H9 (cell line): ENCODE measurements around the gene DCAF7. TPM values are rescaled to one million over a fixed set of nuclear protein-coding genes. Genes with fewer than 3 reads are reported as not detected.

Experiments used
- DNase-seq: peaks from one replicate; pipeline ENCODE4 v3.0.0-alpha.2; 2017
- H2AFZ ChIP-seq: one replicate; pipeline ENCODE4 v1.6.1; 2013; ENCODE audit warnings: mild to moderate bottlenecking, low read length, control low read depth, moderate library complexity
- H2AK5ac ChIP-seq: 2 replicates; pipeline ENCODE4 v1.6.1; 2013; ENCODE audit warnings: low read length, control low read depth, mixed read lengths; ENCODE audit not compliant: insufficient read length
- H2BK120ac ChIP-seq: one replicate; pipeline ENCODE4 v1.6.1; 2013; ENCODE audit warnings: low read depth, mild to moderate bottlenecking, low read length, control low read depth, inconsistent platforms; ENCODE audit not compliant: poor library complexity, severe bottlenecking
- H2BK12ac ChIP-seq: 2 replicates; pipeline ENCODE4 v1.6.1; 2013; ENCODE audit warnings: low read length, control low read depth, mixed read lengths, low read depth; ENCODE audit not compliant: insufficient read length
- H2BK15ac ChIP-seq: 2 replicates; pipeline ENCODE4 v1.6.1; 2013; ENCODE audit warnings: low read depth, low read length, control low read depth
- H2BK20ac ChIP-seq: one replicate; pipeline ENCODE4 v1.6.1; 2013; ENCODE audit warnings: low read depth, mild to moderate bottlenecking, low read length, control low read depth, inconsistent platforms; ENCODE audit not compliant: poor library complexity, severe bottlenecking
- H2BK5ac ChIP-seq: 2 replicates; pipeline ENCODE4 v1.6.1; 2013; ENCODE audit warnings: low read length, control low read depth, mixed read lengths; ENCODE audit not compliant: insufficient read length
- H3K14ac ChIP-seq: 2 replicates; pipeline ENCODE4 v1.6.1; 2013; ENCODE audit warnings: low read length, control low read depth; ENCODE audit not compliant: insufficient read depth
- H3K18ac ChIP-seq: 2 replicates; pipeline ENCODE4 v1.6.1; 2013; ENCODE audit warnings: low read depth, mild to moderate bottlenecking, mixed read lengths, low read length, control low read depth; ENCODE audit not compliant: insufficient read length
- H3K23ac ChIP-seq: 2 replicates; pipeline ENCODE4 v1.6.1; 2013; ENCODE audit warnings: low read length, control low read depth, mixed read lengths, low read depth; ENCODE audit not compliant: insufficient read length
- H3K23me2 ChIP-seq: 2 replicates; pipeline ENCODE4 v1.6.1; 2013; ENCODE audit warnings: low read depth, mild to moderate bottlenecking, mixed read lengths, low read length, control low read depth; ENCODE audit not compliant: insufficient read length, poor library complexity, severe bottlenecking
- H3K27ac ChIP-seq: 2 replicates; pipeline ENCODE4 v1.5.1; 2013; ENCODE audit warnings: low read length, control low read depth, mixed read lengths, low read depth; ENCODE audit not compliant: insufficient read length
- H3K27me3 ChIP-seq: 2 replicates; pipeline ENCODE4 v1.6.1; 2013; ENCODE audit warnings: low read length, control low read depth, inconsistent platforms; ENCODE audit not compliant: insufficient read depth
- H3K4ac ChIP-seq: 2 replicates; pipeline ENCODE4 v1.6.1; 2013; ENCODE audit warnings: low read depth, mild to moderate bottlenecking, control low read depth, inconsistent platforms, low read length, moderate library complexity
- H3K4me1 ChIP-seq: 2 replicates; pipeline ENCODE4 v1.6.1; 2013; ENCODE audit warnings: low read length, control low read depth, inconsistent platforms; ENCODE audit not compliant: insufficient read depth
- H3K4me2 ChIP-seq: 2 replicates; pipeline ENCODE4 v1.6.1; 2013; ENCODE audit warnings: low read length, control low read depth, mixed read lengths; ENCODE audit not compliant: insufficient read length, insufficient read depth
- H3K56ac ChIP-seq: 2 replicates; pipeline ENCODE4 v1.6.1; 2013; ENCODE audit warnings: low read depth, mild to moderate bottlenecking, mixed read lengths, low read length, control low read depth; ENCODE audit not compliant: insufficient read length
- H3K79me1 ChIP-seq: 2 replicates; pipeline ENCODE4 v1.6.1; 2013; ENCODE audit warnings: low read depth, mild to moderate bottlenecking, moderate library complexity, low read length, control low read depth, inconsistent platforms; ENCODE audit not compliant: insufficient read depth, poor library complexity, severe bottlenecking
- H3K79me2 ChIP-seq: 2 replicates; pipeline ENCODE4 v1.6.1; 2013; ENCODE audit warnings: low read length, control low read depth, inconsistent platforms; ENCODE audit not compliant: insufficient read depth
- H3K9ac ChIP-seq: 2 replicates; pipeline ENCODE4 v1.6.1; 2013; ENCODE audit warnings: low read length, control low read depth, mixed read lengths; ENCODE audit not compliant: insufficient read length; ENCODE audit errors: extremely low read depth
- H3K9me3 ChIP-seq: one replicate; pipeline ENCODE4 v1.6.1; 2013; ENCODE audit warnings: low read depth, low read length, inconsistent platforms; ENCODE audit not compliant: control insufficient read depth
- H3T11ph ChIP-seq: one replicate; pipeline ENCODE4 v1.6.1; 2013; ENCODE audit warnings: mild to moderate bottlenecking, low read length, control low read depth, inconsistent platforms
- H4K20me1 ChIP-seq: one replicate; pipeline ENCODE4 v1.6.1; 2013; ENCODE audit not compliant: control insufficient read depth, insufficient read length, insufficient read depth
- H4K5ac ChIP-seq: 2 replicates; pipeline ENCODE4 v1.6.1; 2013; ENCODE audit warnings: low read depth, mild to moderate bottlenecking, mixed read lengths, low read length, control low read depth; ENCODE audit not compliant: insufficient read length
- H4K8ac ChIP-seq: replicated peaks from 2 replicates; pipeline ENCODE4 v1.6.1; 2013; ENCODE audit warnings: low read length, control low read depth, mixed read lengths, low read depth; ENCODE audit not compliant: insufficient read length
- H4K91ac ChIP-seq: 2 replicates; pipeline ENCODE4 v1.6.1; 2013; ENCODE audit warnings: low read depth, mild to moderate bottlenecking, moderate library complexity, mixed read lengths, low read length, control low read depth; ENCODE audit not compliant: insufficient read length
- H3K27ac Mint-ChIP-seq, 3 experiments: 2 replicates in 2 of 3; 3 replicates in 1 of 3; pipeline ENCODE4 v1.8.0; 2020 to 2021; ENCODE audit warnings: mixed read lengths in 3 of 3, mild to moderate bottlenecking in 1 of 3, moderate library complexity in 1 of 3
- H3K27me3 Mint-ChIP-seq: 2 replicates; pipeline ENCODE4 v1.8.0; 2021; ENCODE audit warnings: low read depth, mild to moderate bottlenecking, moderate library complexity, mixed read lengths
- H3K36me3 Mint-ChIP-seq, 3 experiments: 2 replicates in 2 of 3; 3 replicates in 1 of 3; pipeline ENCODE4 v1.8.0; 2020 to 2021; ENCODE audit warnings: low read depth in 3 of 3, mixed read lengths in 3 of 3; ENCODE audit not compliant: insufficient read depth in 1 of 3
- H3K4me1 Mint-ChIP-seq, 2 experiments: 2 replicates each; pipeline ENCODE4 v1.8.0; 2020; ENCODE audit warnings: mixed read lengths in 2 of 2
- H3K4me3 Mint-ChIP-seq, 2 experiments: 2 replicates in 1 of 2; 3 replicates in 1 of 2; pipeline ENCODE4 v1.8.0; 2020 to 2021; ENCODE audit warnings: mild to moderate bottlenecking in 2 of 2, mixed read lengths in 2 of 2, moderate library complexity in 1 of 2
- H3K9me3 Mint-ChIP-seq, 2 experiments: 2 replicates in 1 of 2; 3 replicates in 1 of 2; pipeline ENCODE4 v1.8.0; 2020; ENCODE audit warnings: mild to moderate bottlenecking in 2 of 2, mixed read lengths in 2 of 2, moderate library complexity in 1 of 2
- CTCF ChIP-seq: fragments of 200-600 bp; sonication (generic); conservative IDR thresholded peaks from 3 replicates; pipeline ENCODE4 v1.8.0; 2021; ENCODE audit warnings: antibody characterized with exemption, mild to moderate bottlenecking
- WGBS: extraction: QIAGEN DNeasy Blood & Tissue Kit; methylation state at CpG from one replicate; pipeline ENCODE4 v1.1.7; 2013; ENCODE audit warnings: missing lambda C conversion rate, low lambda C conversion rate, mixed read lengths; ENCODE audit not compliant: insufficient read length; ENCODE audit errors: extremely low coverage; 5-methylcytosine and 5-hydroxymethylcytosine counted together
- total RNA-seq: library from RNA; stranded (reverse); gene quantifications from 2 replicates; pipeline ENCODE4 v1.2.1, GENCODE V29; 2021

The DCAF7 gene
- total RNA-seq, 1 experiment from 2014 or later, result 86.2 TPM

DNA sequence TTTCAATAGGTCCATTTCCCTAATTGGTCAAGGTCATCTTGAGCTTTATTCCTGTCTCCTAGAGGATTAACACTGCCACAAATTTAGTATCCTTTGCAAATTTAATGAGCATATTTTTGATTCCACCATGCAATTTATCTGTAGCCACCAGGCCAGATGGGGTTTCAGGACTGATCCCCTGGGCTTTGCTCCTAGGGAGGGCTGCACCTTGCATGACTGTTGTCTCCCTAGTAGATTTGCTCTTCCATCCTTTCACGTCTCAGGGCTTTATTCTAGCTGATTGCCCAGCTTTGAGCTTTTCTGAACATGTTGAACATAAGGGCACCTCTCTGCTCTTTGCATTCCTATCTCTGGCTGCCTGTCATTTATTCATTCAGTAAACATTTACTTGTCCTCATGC lies 34.9 kb upstream of the DCAF7 start:
- Histone ChIP-seq H3K4ac (no peak overlapping the region), H2BK5ac (no peak overlapping the region), H2AK5ac (no peak overlapping the region), H3K23ac (no peak overlapping the region), H3K27ac (no peak overlapping the region), H3K56ac (no peak overlapping the region), H2BK20ac (no peak overlapping the region), H3T11ph (no peak overlapping the region), H4K5ac (no peak overlapping the region), H3K79me2 (no peaks in the 10 kb centered on the region), H3K4me1 (0 out of 2 replicates have a peak, but pooled peaks cover 1% of the 10 kb centered on the region), H2BK12ac (no peak overlapping the region), H4K20me1 (no peaks in the 10 kb centered on the region), H3K4me2 (no peak overlapping the region), H3K27me3 (no peaks in the 10 kb centered on the region), H4K8ac (no peak overlapping the region), H3K18ac (no peak overlapping the region), H2BK15ac (no peak overlapping the region), H4K91ac (no peak overlapping the region), H3K14ac (no peak overlapping the region), H3K23me2 (no peaks in the 10 kb centered on the region), H2BK120ac (no peak overlapping the region), H2AFZ (no peak overlapping the region), H3K9ac (no peak overlapping the region), H3K9me3 (no peaks in the 10 kb centered on the region), H3K79me1 (no peaks in the 10 kb centered on the region)
- WGBS, result no CpG with 5 or more reads among the region's 1 CpG
- Mint-ChIP-seq H3K36me3 (no peaks in the 10 kb centered on the region), H3K4me3 (no peak overlapping the region), H3K27ac (no peak overlapping the region), H3K9me3 (no peaks in the 10 kb centered on the region), H3K4me1 (peaks cover 3 to 4% of the 10 kb centered on the region in 2 experiments), H3K27me3 (peaks cover 7% of the 10 kb centered on the region; the same call in 1 of the 2 replicates)
- no peak for TF ChIP-seq CTCF
- no peak for DNase-seq
